GM04504 (cell line): ENCODE results near the gene APC2.
"Not testable (repeated sequence)": the region's sequence is repeated elsewhere in the genome, so short reads cannot be mapped to it uniquely, and the experiment has no call there.

Experiments used
- DNase-seq: peaks from one replicate; pipeline ENCODE4 v3.0.0-alpha.2; 2012; ENCODE audit warnings: low read depth

The APC2 gene

GRCh38 chr19:1495799-1496713 lies 46.1 kb downstream of the APC2 start:
- DNase-seq, result no peak

DNA sequence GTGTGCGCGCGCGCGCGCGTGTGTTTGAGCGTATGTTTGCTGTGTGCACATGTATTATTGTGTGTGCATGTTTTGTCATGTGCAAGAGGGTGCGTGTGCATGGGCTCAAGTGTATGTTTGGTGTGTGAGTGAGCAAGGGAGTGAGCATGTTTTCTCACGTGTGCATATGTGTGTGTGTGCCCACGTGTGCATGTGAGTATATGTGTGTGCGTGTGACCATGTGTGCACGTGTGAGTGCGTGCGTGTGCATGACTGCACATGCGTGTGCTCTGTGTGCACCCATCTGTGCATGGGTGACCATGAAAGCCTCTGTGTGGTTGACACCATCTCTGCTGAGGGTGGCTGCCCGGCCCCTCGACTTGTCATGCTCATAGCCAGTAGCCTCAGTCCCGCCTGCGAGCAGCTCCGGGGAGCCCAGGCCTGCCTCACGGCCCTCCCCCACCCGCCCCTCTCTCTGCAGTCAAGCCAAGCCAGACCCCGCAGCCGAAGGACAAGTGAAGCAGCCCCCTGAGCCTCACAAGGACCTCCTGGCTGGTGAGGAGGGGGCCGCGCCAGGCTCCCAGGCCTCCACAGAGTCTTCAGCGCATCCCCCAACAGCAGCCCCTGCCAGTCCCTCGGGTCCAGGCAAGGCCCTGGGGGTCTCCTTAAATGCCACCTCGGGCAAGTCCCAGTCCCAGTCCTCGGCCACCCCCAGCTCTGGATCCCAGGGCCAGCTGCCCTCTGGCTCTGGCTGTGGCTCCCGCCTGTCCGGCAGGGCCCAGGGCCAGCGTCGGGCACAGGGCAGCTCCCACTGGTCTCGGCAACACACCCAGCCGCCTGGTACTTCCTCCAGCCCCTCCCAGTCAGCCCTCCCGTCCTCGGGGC lies 47.0 kb downstream of the APC2 start:
- DNase-seq, result no peak

GRCh38 chr19:1497578-1498235 lies 47.8 kb downstream of the APC2 start:
- no peak for DNase-seq

DNA sequence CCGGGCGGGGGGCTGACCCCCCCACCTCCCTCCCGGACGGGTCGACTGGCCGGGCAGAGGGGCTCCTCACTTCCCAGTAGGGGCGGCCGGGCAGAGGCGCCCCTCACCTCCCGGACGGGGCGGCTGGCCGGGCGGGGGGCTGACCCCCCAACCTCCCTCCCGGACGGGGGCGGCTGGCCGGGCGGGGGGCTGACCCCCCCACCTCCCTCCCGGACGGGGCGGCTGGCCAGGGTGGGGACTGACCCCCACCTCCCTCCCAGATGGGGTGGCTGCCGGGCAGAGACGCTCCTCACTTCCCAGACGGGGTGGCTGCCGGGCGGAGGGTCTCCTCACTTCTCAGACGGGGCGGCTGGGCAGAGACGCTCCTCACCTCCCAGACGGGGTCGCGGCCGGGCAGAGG lies 49.3 kb downstream of the APC2 start:
- DNase-seq, result not testable (repeated sequence)

DNA sequence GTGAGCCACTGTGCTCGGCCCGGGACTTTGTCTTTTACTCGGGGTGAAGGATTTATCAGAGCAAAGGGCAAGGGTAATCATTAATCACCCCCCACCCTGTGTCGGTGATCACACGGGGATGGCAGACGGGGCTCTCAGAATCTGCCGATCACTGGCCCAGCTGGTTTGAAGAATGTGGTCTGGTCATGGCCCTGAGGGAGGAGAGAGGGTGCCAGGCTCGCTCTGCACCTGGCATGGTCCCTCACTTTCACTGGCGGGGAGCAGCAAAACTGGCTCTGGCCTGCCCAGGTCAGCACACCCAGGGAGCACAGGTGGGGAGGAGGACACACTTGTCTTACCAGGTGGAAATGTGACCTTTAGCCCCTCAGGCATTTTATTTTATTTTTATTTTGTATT lies 51.3 kb downstream of the APC2 start:
- DNase-seq, result no peak

GRCh38 chr19:1502433-1503088 lies 52.6 kb downstream of the APC2 start:
- DNase-seq, result no peak

GRCh38 chr19:1503089-1503924 lies 53.4 kb downstream of the APC2 start:
- no peak for DNase-seq

DNA sequence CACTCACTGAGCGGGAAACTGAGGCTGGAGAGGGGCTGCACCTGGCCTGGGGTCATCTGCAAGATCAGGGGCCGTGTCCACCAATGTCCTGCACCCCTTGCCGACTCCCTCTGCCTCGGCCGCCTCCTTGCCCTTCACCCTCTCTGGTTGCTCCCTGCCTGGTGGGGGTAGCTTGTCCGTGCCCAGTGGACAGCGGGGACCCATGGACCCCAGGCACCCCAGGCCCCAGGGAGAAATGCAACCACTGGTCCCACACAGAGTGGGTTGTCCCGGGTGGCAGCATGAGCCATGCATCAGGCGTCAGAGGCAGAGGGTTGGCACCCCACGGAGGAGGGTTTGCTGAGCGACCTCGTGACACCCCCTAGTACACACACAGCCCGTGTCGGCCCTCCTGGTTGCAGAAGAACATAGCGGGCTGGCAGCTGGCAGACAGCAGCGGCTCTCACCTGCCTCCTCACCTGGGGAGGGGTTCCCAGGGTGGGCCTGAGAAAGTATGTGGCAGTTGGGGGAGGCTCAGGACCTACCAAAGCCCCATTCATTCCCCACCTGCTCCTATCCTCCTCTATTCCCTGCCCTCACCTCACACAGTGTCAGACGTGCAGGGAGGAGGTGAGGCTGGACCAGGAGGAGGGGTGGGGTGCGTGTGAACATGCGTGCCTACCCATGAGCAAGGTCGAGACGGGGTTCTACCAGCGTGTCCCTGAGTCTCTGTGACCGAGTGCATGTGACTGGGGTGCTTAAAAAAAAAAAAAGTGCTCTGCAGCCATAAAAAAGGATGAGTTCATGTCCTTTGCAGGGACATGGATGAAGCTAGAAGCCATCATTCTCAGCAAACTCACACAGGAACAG lies 54.2 kb downstream of the APC2 start:
- no peak for DNase-seq

GRCh38 chr19:1505012-1505411 lies 55.1 kb downstream of the APC2 start:
- no peak for DNase-seq

GRCh38 chr19:1505991-1506881 lies 56.3 kb downstream of the APC2 start:
- DNase-seq, result no peak

DNA sequence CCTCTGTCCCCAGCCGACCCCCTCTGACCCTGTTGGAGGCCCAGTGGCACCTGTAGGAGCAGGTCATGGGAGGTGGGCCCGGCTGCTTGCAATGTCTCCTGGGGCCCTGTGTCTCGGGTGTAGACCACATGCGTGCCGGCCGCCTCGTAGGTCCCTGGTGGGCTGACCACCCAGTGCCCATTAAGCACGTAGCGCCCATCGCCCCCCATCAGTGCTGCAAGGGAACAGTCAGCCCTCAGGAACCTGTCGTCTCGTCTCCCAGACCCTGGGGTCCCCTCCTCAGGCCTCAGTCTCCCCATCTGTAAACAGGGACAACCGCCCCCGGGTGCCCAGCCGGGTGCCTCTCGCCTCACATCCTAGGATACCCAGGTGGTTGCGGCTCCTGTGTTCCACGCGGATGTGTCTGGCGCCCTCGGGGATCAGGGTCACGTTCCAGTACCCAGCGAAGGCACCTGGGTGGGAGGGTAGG lies 57.3 kb downstream of the APC2 start:
- no peak for DNase-seq

DNA sequence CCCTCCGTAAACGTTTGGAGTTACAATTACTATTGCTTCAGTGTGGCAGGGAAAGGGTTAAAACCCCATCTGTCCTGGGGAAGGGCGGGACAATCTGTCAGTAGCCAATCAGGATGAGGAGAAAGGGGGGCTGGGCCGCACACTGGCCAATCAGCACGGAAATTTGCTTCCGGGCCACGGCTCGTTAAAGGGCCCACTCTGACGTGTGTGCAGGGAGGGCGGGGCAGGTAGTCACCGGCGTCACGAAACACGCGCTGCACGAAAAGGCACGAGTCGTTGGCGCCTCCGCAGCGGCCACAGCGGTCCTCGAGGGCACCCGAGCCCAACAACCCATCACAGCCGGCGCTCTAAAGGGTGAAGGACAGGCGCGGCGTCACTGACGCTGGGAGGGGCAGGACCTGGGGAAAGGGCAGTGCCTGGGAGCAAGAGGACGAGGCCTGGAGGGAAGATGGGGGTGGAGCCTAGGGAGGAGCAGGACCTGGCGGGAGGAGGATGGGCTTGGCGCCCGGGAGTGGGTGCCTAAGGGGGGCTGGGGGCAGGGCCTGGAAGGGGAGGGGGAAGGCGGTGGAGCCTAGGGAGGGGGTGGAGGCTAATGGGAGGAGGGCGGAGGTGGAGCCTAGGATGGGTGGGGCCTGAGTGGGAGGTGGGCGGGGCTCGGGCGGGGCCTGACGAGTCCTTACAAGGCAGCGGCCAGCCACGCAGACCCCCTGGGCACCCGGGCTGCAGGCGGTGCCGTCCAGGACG lies 58.0 kb downstream of the APC2 start:
- DNase-seq, result peak; percentile 87

GRCh38 chr19:1508507-1508856 lies 58.6 kb downstream of the APC2 start:
- DNase-seq, result no peak

- DNase-seq, result no peak
These were observed 59.9 kb downstream of the APC2 start for GRCh38 chr19:1509602-1510441.

DNA sequence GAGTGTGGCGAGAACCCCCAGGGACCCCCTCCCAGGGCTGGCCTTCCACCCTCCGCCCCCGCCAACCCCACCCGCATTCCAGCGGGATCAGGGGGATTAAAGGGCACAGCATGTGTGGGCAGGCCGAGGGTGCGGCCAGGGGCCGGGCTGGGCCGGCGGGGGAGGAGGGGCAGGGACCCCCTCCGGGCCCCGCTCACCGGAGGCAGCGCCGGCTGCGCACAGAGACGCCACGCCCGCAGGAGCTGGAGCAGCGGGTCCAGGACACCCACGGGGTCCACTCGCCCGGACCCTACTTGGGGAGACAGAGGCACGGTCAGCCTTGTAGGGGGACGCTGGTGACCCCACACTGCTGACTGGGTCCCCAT lies 60.5 kb downstream of the APC2 start:
- no peak for DNase-seq

DNA sequence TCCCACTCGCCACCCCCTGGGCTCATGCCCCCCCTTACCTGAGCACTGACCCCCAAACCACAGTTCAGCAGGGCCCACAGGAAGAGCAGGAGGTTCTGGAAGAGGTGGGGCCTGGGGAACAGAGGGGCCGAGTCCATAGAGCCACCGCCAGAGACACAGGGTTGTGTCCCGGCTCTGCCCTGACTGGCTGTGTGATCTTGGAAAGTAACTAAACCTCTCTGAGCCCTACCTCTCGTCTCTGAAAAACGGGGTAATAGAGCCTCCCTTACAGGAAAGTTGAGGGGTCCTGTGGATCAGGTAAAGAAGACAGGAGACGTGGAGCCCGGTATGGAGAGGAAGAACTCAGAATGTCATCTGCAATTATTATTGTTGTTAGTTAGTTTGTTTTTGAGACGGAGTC lies 60.9 kb downstream of the APC2 start:
- no peak for DNase-seq
